Measurements from ENCODE around the gene ATP2A3.

The ATP2A3 gene

DNA sequence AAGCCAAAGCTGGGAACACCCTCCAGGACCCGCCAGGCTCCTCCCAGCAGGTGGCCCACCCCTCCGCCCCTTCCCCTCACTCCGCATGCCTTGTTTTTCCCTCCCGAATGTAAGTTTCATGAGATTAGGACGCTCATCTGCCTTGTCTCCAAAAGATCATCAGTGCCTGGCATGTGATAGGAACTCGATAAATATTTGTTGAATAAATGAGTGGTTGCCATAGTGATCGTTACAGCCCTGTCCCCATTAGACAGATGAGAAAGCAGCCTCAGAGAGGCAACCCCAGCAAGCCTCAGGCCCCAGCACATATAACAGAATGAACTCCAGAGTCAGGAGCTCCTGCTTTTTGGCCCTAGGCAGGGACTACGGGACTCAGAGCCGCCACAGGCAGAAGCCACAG is 76.4 kb downstream of the ATP2A3 start:
- no peak for DNase-seq

DNA sequence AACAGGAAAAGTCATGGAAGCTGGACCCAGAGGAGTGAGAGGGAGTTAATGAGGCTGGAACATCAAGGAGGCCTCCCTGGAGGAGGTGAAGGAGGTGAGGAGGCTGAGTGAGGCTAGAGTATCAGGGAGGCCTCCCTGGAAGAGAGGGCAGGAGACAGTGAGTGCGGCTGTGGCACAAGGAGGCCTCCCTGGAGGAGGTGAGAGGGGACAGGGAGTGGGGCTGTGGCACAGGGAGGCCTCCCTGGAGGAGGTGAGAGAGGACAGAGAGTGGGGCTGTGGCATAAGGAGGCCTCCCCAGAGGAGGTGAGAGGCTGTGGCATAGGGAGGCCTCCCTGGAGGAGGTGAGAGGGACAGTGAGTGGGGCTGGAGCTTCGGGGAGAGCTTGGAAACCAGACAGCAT is 76.8 kb downstream of the ATP2A3 start:
- DNase-seq: no peak

DNA sequence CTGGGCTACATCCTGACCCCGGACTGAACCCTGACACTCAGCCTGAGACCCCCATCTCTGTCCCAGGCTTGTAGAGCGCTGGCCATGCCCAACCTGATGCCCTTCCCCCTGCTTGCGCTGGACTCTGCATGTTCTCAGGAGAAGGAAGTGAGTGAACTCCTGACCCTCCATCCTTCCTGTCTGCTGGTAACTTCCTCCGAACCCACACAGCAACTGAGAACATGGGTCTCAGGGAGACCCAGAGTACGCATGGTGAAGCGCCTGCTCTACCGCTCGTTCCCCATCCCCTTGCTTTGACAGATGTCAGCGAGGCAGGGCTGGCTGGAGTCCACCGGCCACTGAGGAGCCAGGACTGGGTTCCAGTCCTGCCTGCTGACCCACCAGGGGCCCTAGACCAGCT is 77.5 kb downstream of the ATP2A3 start:
- DNase-seq: no peak

GRCh38 chr17:3885970-3886369 is 78.3 kb downstream of the ATP2A3 start:
- DNase-seq: no peak

GRCh38 chr17:3885271-3885670 is 79.0 kb downstream of the ATP2A3 start:
- no peak for DNase-seq

- no peak for DNase-seq
Measured at GRCh38 chr17:3884188-3884587, 80.0 kb downstream of the ATP2A3 start.

GRCh38 chr17:3882276-3882675 is 82.0 kb downstream of the ATP2A3 start:
- no peak for DNase-seq

GRCh38 chr17:3880983-3881382 is 83.3 kb downstream of the ATP2A3 start:
- no peak for DNase-seq

GRCh38 chr17:3879591-3880417 is 84.4 kb downstream of the ATP2A3 start:
- DNase-seq: no peak

DNA sequence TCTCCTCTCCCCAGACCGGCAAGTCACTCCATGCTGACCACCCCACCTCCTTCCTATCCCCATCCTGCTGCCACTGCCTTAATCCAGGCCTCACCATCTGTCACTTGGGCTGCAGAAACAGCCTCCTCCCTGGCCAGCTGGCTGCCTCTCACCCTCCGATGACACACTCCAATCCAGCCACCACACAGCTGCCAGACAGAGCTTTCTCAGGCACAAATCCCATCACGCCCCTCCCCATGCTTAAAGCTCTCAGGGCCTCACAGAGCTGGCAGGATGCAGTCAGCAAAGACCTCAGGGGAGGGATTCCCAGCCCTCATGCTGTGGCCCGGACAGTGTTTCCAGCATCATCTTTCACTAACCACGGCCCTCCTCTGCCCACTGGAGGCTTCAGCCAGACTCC is 85.1 kb downstream of the ATP2A3 start:
- no peak for DNase-seq

DNA sequence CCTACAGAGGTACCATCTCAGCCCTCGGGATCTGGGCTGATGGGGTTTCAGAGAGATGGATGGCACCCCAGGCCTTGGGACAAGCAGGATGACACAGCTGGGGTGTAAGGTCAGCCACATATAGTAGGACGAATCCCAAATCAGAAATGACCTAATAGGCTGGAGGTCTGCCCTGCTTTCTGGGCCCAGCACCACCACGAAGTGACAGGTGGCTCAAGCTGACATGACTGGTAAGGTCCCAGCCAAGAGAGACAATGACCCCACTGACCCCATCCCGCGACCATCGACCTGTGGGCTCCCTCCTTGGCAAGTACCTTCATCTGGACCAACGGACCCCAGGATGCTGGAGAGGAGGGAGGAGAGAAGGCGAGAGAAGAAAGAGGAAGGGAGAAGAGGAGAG is 87.0 kb downstream of the ATP2A3 start:
- DNase-seq: no peak

DNA sequence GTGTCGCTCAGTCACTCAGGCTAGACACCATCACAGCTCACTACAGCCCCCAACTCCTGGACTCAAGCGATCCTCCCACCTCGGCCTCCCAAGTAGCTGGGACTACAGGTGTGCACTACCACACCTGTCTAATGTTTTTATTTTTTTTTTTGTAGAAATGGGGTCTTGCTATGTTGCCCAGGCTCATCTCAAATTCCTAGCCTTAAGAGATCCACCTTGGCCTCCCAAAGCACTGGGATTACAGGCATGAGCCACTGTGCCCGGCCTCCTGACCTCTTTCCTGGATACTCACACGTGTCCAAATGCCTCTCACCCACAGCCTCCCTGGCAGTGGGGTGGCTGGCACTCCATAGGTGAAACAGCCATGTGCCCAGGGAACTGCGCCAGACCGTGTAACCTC is 88.9 kb downstream of the ATP2A3 start:
- no peak for DNase-seq
